Measurements from ENCODE around the gene ARMC9. TPM values are rescaled to one million over a fixed set of nuclear protein-coding genes. Genes with fewer than 3 reads are reported as not detected.

ARMC9 gene
- total RNA-seq, 4 donors from 2014 or later: 11.5 to 59.5 (median 14.4) TPM

DNA sequence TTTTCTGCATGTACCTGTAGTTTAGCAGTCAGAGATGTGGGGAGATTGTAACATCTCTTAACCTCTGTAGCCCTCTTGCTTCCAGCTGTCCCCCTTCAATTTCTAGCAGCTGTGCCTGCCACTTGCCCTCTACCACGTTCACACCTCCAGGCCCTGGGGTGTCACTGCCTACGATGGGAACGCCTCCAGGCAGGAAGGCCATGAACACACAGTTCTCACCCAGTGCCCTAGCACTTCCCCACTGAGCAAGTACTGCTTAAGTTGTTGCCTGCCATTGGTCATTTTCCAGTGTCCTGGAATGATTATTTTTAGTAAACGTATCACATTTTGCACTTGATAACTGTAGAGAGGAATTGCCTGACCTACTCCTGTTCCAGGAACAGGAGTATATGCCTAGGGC is 120.0 kb downstream of the ARMC9 start:
- in situ Hi-C loops (cut with MboI; ENCODE audit: low pct_ligation_motif_present in 1 of 4, low pct_unique_long_range_greater_than_20kb in 1 of 4, low sequenced_read_pairs in 3 of 4) (no loop called here), intact Hi-C loops (cut with DNase I; ENCODE audit: low total_unique reads) (no loop called here)
- Histone ChIP-seq H3K4me3 (no peak overlapping the region), H3K27me3 (no peaks in the 10 kb centered on the region), H3K27ac (no peak overlapping the region), H3K4me1 (peaks cover 0 to 8% (median 2%) of the 10 kb centered on the region in 4 donors), H3K9me3 (no peaks in the 10 kb centered on the region), H3K36me3 (no peaks in the 10 kb centered on the region)
- DNase-seq: no peak
- TF ChIP-seq, protein P1, sequence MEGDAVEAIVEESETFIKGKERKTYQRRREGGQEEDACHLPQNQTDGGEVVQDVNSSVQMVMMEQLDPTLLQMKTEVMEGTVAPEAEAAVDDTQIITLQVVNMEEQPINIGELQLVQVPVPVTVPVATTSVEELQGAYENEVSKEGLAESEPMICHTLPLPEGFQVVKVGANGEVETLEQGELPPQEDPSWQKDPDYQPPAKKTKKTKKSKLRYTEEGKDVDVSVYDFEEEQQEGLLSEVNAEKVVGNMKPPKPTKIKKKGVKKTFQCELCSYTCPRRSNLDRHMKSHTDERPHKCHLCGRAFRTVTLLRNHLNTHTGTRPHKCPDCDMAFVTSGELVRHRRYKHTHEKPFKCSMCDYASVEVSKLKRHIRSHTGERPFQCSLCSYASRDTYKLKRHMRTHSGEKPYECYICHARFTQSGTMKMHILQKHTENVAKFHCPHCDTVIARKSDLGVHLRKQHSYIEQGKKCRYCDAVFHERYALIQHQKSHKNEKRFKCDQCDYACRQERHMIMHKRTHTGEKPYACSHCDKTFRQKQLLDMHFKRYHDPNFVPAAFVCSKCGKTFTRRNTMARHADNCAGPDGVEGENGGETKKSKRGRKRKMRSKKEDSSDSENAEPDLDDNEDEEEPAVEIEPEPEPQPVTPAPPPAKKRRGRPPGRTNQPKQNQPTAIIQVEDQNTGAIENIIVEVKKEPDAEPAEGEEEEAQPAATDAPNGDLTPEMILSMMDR (IDR thresholded peaks at IDR 0.05): no peak
- no peak for TF ChIP-seq EP300 (IDR thresholded peaks at IDR 0.05; ENCODE audit: low read depth)
- WGBS, 2 donors (ENCODE audit: low coverage in 1 of 2): 80 to 90% methylated on average over 1 to 4 of the region's 4 CpGs

DNA sequence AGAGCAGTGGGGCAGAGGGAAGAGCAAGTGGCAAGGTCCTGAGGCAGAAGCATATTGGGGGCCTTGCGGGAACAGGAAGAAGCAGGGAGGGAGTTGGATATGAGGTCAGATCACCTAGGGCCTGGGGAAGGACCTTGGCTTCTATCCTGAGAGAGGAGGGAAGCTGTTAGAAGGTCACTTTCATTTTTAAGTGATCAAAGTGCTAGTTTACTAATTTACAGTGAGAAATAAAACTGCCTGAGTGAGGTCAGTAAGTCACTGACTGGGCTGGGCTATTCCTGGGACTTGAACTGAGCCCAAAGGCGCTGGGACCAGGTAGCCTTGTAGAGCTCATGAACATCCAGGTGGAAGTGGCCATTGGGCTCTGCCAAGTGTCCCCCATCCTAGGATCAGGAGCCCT is 120.5 kb downstream of the ARMC9 start:
- whole genome bisulfite sequencing, 2 donors (ENCODE audit: low coverage in 1 of 2): 82% methylated on average over 2 of the region's 2 CpGs; no CpG with 5 or more reads in 1 of the 2 donors
- intact Hi-C loops (cut with DNase I; ENCODE audit: low total_unique reads) (no loop called here), in situ Hi-C loops (cut with MboI; ENCODE audit: low pct_ligation_motif_present in 1 of 4, low pct_unique_long_range_greater_than_20kb in 1 of 4, low sequenced_read_pairs in 3 of 4) (no loop called here)
- TF ChIP-seq POLR2AphosphoS5 (IDR thresholded peaks at IDR 0.05) (no peak), POLR2A (IDR thresholded peaks at IDR 0.05) (no peak), EP300 (IDR thresholded peaks at IDR 0.05; ENCODE audit: low read depth) (no peak)
- TF ChIP-seq, protein P1 (IDR thresholded peaks at IDR 0.05): no peak
- H3K27me3 ChIP-seq: no peaks in the 10 kb centered on the region
- H3K36me3 ChIP-seq: no peaks in the 10 kb centered on the region
- no peaks in the 10 kb centered on the region for H3K9me3 ChIP-seq
- H3K27ac ChIP-seq: no peak overlapping the region
- no peak for DNase-seq
- H3K4me3 ChIP-seq: no peak overlapping the region
- peaks cover 0 to 8% (median 2%) of the 10 kb centered on the region in 4 donors for H3K4me1 ChIP-seq

DNA sequence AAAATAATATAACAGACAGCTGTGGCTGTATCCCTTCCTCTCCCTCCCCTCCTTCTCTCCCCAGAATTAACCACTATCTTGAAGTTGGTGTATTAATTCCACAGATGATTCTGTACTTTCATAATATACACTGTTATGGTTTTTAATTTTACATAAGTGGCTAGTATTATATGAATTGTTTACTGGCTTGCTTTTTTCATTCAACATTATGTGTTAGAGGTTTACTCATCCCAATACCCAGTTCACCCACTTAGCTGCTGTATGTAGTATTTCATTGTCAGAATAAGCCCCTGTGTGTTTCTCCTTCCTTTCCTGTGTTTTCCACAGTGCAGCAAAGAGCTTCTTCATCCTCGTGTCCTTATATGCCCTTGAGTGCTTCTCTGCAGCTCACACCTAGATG is 121.4 kb downstream of the ARMC9 start:
- H3K9me3 ChIP-seq: no peaks in the 10 kb centered on the region
- DNase-seq: no peak
- no peak overlapping the region for H3K4me3 ChIP-seq
- H3K4me1 ChIP-seq: peaks cover 0 to 8% (median 2%) of the 10 kb centered on the region in 4 donors
- TF ChIP-seq, protein P1 (IDR thresholded peaks at IDR 0.05): no peak
- TF ChIP-seq EP300 (IDR thresholded peaks at IDR 0.05; ENCODE audit: low read depth) (no peak), POLR2A (IDR thresholded peaks at IDR 0.05) (no peak)
- in situ Hi-C loops (cut with MboI; ENCODE audit: low pct_ligation_motif_present in 1 of 4, low pct_unique_long_range_greater_than_20kb in 1 of 4, low sequenced_read_pairs in 3 of 4): no loop called here
- WGBS, 2 donors (ENCODE audit: low coverage in 1 of 2): 79% methylated on average over 1 of the region's 1 CpG; no CpG with 5 or more reads in 1 of the 2 donors
- intact Hi-C loops (cut with DNase I; ENCODE audit: low total_unique reads): no loop called here
- H3K27ac ChIP-seq: no peak overlapping the region
- H3K36me3 ChIP-seq: no peaks in the 10 kb centered on the region
- no peaks in the 10 kb centered on the region for H3K27me3 ChIP-seq

DNA sequence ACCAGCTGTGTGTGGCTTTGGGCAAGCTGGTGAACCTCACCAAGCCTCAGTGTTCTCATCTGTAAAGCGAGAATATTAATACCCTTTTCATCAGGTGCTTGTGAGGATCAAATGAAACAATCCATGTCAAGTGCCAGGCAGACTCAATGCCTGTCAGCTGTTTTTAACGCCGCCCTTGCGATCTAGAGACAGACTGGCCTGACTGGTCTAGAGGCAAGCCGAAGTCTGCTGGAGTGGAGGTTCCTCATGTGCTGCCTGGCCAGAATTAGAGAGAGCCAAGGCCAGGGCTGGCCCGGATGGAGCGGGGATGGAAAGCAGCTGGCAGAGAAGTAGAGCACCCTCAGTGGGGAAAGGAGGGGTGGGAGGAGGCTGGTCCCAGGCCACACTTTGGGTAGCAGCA is 122.6 kb downstream of the ARMC9 start:
- intact Hi-C loops (cut with DNase I; ENCODE audit: low total_unique reads): no loop called here
- no peaks in the 10 kb centered on the region for H3K9me3 ChIP-seq
- no peaks in the 10 kb centered on the region for H3K27me3 ChIP-seq
- TF ChIP-seq EP300 (IDR thresholded peaks at IDR 0.05; ENCODE audit: low read depth) (no peak), POLR2A (IDR thresholded peaks at IDR 0.05) (no peak), POLR2AphosphoS5 (IDR thresholded peaks at IDR 0.05) (no peak)
- TF ChIP-seq, protein P1 (IDR thresholded peaks at IDR 0.05): no peak
- H3K36me3 ChIP-seq: no peaks in the 10 kb centered on the region
- H3K4me3 ChIP-seq: no peak overlapping the region
- peaks cover 0 to 8% (median 2%) of the 10 kb centered on the region in 4 donors for H3K4me1 ChIP-seq
- H3K27ac ChIP-seq: peak overlapping the region; percentile 4 to 55 (median 11)
- no peak for DNase-seq
- 60 to 80% methylated on average over 1 to 7 of the region's 7 CpGs for WGBS, 2 donors (ENCODE audit: low coverage in 1 of 2)
- in situ Hi-C loops (cut with MboI; ENCODE audit: low pct_ligation_motif_present in 1 of 4, low pct_unique_long_range_greater_than_20kb in 1 of 4, low sequenced_read_pairs in 3 of 4): no loop called here
